ENCODE data around the gene MORC2.

- TF ChIP-seq EZH2 (IDR thresholded peaks at IDR 0.05; ENCODE audit: low read length) = no peak
- TF ChIP-seq CTCF (optimal IDR thresholded peaks at IDR 0.05 in 1 of 3, IDR thresholded peaks at IDR 0.05 in 1 of 3, conservative IDR thresholded peaks at IDR 0.05 in 1 of 3; ENCODE audit: extremely low read depth in 1 of 3, insufficient read depth in 2 of 3, low read length in 3 of 3) = no peak
These were observed 11.4 kb upstream of the MORC2 start for GRCh38 chr22:30979932-30980331.
